Liver (tissue), 9 donors: ENCODE results near the gene TJP3. TPM values are rescaled to one million over a fixed set of nuclear protein-coding genes. Genes with fewer than 3 reads are reported as not detected.

ENCODE experiments used
- DNase-seq: peaks from one replicate; pipeline ENCODE4 v3.0.0-alpha.2; 2017; ENCODE audit warnings: low spot score
- H3K27ac ChIP-seq, 2 donors: one replicate each; pipeline ENCODE4 v1.7.0; 2013; ENCODE audit warnings: inconsistent platforms in 2 of 2, low read length in 2 of 2, control low read depth in 1 of 2, low read depth in 1 of 2, mild to moderate bottlenecking in 1 of 2
- H3K27me3 ChIP-seq, 4 donors: one replicate each; pipeline versions ENCODE4 v1.6.1 to v1.7.0; 2013; ENCODE audit warnings: low read length in 3 of 4, inconsistent platforms in 1 of 4, mild to moderate bottlenecking in 1 of 4, moderate library complexity in 1 of 4; ENCODE audit not compliant: control insufficient read depth in 4 of 4, insufficient read depth in 4 of 4
- H3K36me3 ChIP-seq, 4 donors: one replicate each; pipeline versions ENCODE4 v1.6.1 to v1.7.0; 2013; ENCODE audit warnings: low read length in 3 of 4, mild to moderate bottlenecking in 3 of 4, low read depth in 1 of 4, moderate library complexity in 1 of 4; ENCODE audit not compliant: control insufficient read depth in 4 of 4, insufficient read depth in 3 of 4
- H3K4me1 ChIP-seq, 4 donors: one replicate each; pipeline versions ENCODE4 v1.6.1 to v1.7.0; 2013; ENCODE audit warnings: low read length in 3 of 4, mild to moderate bottlenecking in 3 of 4, moderate library complexity in 1 of 4; ENCODE audit not compliant: control insufficient read depth in 4 of 4, insufficient read depth in 4 of 4
- H3K4me3 ChIP-seq, 3 donors: one replicate each; pipeline versions ENCODE4 v1.6.1 to v1.7.0; 2013; ENCODE audit warnings: low read length in 3 of 3, control low read depth in 1 of 3, low read depth in 1 of 3, mild to moderate bottlenecking in 1 of 3
- H3K9ac ChIP-seq, 2 donors: one replicate each; pipeline ENCODE4 v1.7.0; 2013; ENCODE audit warnings: low read length in 2 of 2, mild to moderate bottlenecking in 2 of 2, moderate library complexity in 2 of 2, control low read depth in 1 of 2, low read depth in 1 of 2
- H3K9me3 ChIP-seq, 4 donors: one replicate each; pipeline versions ENCODE4 v1.6.1 to v1.7.0; 2013; ENCODE audit warnings: low read length in 3 of 4; ENCODE audit not compliant: control insufficient read depth in 4 of 4
- EGR1 ChIP-seq, 2 donors: IDR thresholded peaks; 2 replicates each; pipeline ENCODE4 v1.6.1; 2016 to 2018; ENCODE audit warnings: antibody characterized with exemption in 2 of 2, low read depth in 2 of 2
- FOXA2 ChIP-seq: IDR thresholded peaks from 2 replicates; pipeline ENCODE4 v1.6.1; 2016; ENCODE audit warnings: antibody characterized with exemption
- HNF4A ChIP-seq, 2 donors: conservative IDR thresholded peaks; 2 replicates each; pipeline ENCODE4 v1.6.1; 2016; ENCODE audit warnings: antibody characterized with exemption in 2 of 2, mild to moderate bottlenecking in 2 of 2
- HNF4G ChIP-seq: IDR thresholded peaks from 2 replicates; pipeline ENCODE4 v1.6.1; 2016; ENCODE audit warnings: antibody characterized with exemption
- JUND ChIP-seq, 2 donors: IDR thresholded peaks; 2 replicates each; pipeline ENCODE4 v1.6.1; 2016; ENCODE audit warnings: antibody characterized with exemption in 2 of 2
- NR2F2 ChIP-seq: IDR thresholded peaks from 2 replicates; pipeline ENCODE4 v1.6.1; 2016; ENCODE audit warnings: antibody characterized with exemption
- RAD21 ChIP-seq, 2 donors: IDR thresholded peaks; 2 replicates each; pipeline ENCODE4 v1.6.1; 2016; ENCODE audit warnings: antibody characterized with exemption in 2 of 2, mild to moderate bottlenecking in 2 of 2
- RXRA ChIP-seq, 2 donors: IDR thresholded peaks; 2 replicates each; pipeline ENCODE4 v1.6.1; 2017 to 2018; ENCODE audit warnings: antibody characterized with exemption in 2 of 2, mild to moderate bottlenecking in 1 of 2
- SP1 ChIP-seq: IDR thresholded peaks from 2 replicates; pipeline ENCODE4 v1.6.1; 2018; ENCODE audit warnings: antibody characterized with exemption, mild to moderate bottlenecking
- TAF1 ChIP-seq: conservative IDR thresholded peaks from 2 replicates; pipeline ENCODE4 v1.6.1; 2016; ENCODE audit warnings: antibody characterized with exemption, mild to moderate bottlenecking
- YY1 ChIP-seq: IDR thresholded peaks from 2 replicates; pipeline ENCODE4 v1.6.1; 2016; ENCODE audit warnings: antibody characterized with exemption, mild to moderate bottlenecking
- WGBS: extraction: QIAGEN DNeasy Blood & Tissue Kit; methylation state at CpG from one replicate; pipeline ENCODE4 v1.1.7; 2013; 5-methylcytosine and 5-hydroxymethylcytosine counted together
- polyA plus RNA-seq, 2 donors: library from polyadenylated mRNA; stranded (reverse) in 1 of 2; unstranded in 1 of 2; fragments of 200-250 nt in 1 of 2; fragments of >200 nt in 1 of 2; fragmentation: Nextera tagmentation in 1 of 2; extraction: Ambion mirVana in 1 of 2; gene quantifications; one replicate each; pipeline versions ENCODE4 v1.2.1 to v1.2.3, GENCODE V29; 2013 to 2015
- total RNA-seq, 2 donors: library from RNA; depleted of rRNA; stranded (reverse); fragments of >200 nt; gene quantifications; one replicate each; pipeline ENCODE4 v1.2.3, GENCODE V29; 2014
- TF ChIP-seq, protein P1 (sequence below): IDR thresholded peaks from 2 replicates; pipeline ENCODE4 v1.6.1; 2016; ENCODE audit warnings: antibody characterized with exemption, mild to moderate bottlenecking
- TF ChIP-seq, protein P2 (sequence below): IDR thresholded peaks from 2 replicates; pipeline ENCODE4 v1.6.1; 2016; ENCODE audit warnings: antibody characterized with exemption
- TF ChIP-seq, protein P3 (sequence below): IDR thresholded peaks from 2 replicates; pipeline ENCODE4 v1.6.1; 2016; ENCODE audit warnings: antibody characterized with exemption
- TF ChIP-seq, protein P4 (sequence below): fragments of 150-350 bp; IDR thresholded peaks from 2 replicates; pipeline ENCODE4 v1.5.1; 2017; ENCODE audit warnings: improper control_type of control experiment, low read depth, low read length; ENCODE audit not compliant: missing input control
- donor health status: healthy.
- donor health status: healthy.
- donor health status: healthy.
- donor health status: healthy.
- donor health status: healthy.

The TJP3 gene
- total and polyA plus RNA-seq, 4 donors, result 6.0 to 9.8 (median 6.7) TPM

DNA sequence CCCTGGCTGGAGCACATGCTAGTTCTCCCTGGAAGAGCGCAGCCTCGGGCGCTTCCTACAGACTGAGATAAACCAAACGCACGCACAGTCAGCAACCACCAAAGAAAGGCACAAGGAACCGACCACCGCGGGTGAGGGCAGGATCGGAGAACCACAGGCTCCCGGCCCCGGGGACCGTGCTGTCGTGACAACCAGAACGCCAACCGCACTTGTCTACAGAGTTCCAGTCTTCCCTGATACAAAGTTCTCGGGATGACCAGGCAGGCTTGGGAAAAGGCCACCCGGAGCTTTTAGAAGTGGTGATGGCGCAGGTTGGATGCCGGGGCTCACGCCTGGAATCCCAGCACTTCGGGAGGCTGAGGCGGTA lies 48.5 kb upstream of the TJP3 start (continued):
- TF ChIP-seq, protein P1, sequence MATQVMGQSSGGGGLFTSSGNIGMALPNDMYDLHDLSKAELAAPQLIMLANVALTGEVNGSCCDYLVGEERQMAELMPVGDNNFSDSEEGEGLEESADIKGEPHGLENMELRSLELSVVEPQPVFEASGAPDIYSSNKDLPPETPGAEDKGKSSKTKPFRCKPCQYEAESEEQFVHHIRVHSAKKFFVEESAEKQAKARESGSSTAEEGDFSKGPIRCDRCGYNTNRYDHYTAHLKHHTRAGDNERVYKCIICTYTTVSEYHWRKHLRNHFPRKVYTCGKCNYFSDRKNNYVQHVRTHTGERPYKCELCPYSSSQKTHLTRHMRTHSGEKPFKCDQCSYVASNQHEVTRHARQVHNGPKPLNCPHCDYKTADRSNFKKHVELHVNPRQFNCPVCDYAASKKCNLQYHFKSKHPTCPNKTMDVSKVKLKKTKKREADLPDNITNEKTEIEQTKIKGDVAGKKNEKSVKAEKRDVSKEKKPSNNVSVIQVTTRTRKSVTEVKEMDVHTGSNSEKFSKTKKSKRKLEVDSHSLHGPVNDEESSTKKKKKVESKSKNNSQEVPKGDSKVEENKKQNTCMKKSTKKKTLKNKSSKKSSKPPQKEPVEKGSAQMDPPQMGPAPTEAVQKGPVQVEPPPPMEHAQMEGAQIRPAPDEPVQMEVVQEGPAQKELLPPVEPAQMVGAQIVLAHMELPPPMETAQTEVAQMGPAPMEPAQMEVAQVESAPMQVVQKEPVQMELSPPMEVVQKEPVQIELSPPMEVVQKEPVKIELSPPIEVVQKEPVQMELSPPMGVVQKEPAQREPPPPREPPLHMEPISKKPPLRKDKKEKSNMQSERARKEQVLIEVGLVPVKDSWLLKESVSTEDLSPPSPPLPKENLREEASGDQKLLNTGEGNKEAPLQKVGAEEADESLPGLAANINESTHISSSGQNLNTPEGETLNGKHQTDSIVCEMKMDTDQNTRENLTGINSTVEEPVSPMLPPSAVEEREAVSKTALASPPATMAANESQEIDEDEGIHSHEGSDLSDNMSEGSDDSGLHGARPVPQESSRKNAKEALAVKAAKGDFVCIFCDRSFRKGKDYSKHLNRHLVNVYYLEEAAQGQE, result no peak
- TF ChIP-seq RXRA (IDR thresholded peaks at IDR 0.05), result no peak
- no peak for TF ChIP-seq RAD21 (IDR thresholded peaks at IDR 0.05)
- no peak for TF ChIP-seq NR2F2

DNA sequence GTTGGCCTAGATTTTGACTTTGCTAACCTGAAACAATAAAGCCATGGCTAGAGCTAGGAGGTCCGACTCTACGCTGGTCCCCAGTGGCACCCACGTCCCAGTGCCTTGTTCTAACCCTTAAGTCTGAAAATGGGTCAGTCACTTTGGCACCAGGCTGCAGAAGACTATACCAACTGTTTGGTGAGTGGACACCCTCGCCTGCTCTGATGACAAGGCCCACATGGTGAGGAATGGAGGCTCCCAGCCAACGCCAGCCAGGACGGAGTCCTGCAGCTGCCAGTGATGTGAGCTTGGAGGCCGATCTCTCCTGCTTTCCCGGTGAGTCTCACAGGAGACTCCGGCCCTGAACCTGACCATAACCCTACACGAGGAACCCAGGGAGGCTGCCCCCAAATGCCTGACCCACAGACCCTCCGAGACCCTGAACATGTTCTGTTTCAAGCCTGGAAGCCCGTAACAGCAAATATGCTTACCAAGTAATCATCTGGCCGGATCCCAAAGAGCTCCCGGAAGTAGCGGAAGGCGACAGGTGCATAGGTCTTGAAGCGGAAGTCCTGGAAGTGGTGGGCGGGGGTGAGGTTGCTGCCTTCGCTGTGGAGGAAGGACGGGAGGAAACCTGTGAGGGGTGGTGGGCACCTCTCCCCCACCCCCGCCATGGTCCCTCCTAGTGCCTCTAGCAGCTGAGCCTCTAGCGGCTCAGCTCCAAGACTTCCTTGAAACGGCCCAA lies 47.5 kb upstream of the TJP3 start:
- Histone ChIP-seq H3K27ac (no peak overlapping the region), H3K4me3 (no peak overlapping the region), H3K27me3 (no peaks in the 10 kb centered on the region), H3K4me1 (peaks cover 7 to 31% (median 24%) of the 10 kb centered on the region in 4 donors), H3K9ac (no peak overlapping the region), H3K36me3 (peaks cover 0 to 20% (median 3%) of the 10 kb centered on the region in 4 donors), H3K9me3 (no peaks in the 10 kb centered on the region)
- TF ChIP-seq, protein P2, sequence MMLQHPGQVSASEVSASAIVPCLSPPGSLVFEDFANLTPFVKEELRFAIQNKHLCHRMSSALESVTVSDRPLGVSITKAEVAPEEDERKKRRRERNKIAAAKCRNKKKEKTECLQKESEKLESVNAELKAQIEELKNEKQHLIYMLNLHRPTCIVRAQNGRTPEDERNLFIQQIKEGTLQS, result no peak
- TF ChIP-seq FOXA2, result no peak
- TF ChIP-seq, protein P3, sequence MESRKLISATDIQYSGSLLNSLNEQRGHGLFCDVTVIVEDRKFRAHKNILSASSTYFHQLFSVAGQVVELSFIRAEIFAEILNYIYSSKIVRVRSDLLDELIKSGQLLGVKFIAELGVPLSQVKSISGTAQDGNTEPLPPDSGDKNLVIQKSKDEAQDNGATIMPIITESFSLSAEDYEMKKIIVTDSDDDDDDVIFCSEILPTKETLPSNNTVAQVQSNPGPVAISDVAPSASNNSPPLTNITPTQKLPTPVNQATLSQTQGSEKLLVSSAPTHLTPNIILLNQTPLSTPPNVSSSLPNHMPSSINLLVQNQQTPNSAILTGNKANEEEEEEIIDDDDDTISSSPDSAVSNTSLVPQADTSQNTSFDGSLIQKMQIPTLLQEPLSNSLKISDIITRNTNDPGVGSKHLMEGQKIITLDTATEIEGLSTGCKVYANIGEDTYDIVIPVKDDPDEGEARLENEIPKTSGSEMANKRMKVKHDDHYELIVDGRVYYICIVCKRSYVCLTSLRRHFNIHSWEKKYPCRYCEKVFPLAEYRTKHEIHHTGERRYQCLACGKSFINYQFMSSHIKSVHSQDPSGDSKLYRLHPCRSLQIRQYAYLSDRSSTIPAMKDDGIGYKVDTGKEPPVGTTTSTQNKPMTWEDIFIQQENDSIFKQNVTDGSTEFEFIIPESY, result no peak
- no peak for DNase-seq
- 88% methylated on average over 23 of the region's 23 CpGs for WGBS

DNA sequence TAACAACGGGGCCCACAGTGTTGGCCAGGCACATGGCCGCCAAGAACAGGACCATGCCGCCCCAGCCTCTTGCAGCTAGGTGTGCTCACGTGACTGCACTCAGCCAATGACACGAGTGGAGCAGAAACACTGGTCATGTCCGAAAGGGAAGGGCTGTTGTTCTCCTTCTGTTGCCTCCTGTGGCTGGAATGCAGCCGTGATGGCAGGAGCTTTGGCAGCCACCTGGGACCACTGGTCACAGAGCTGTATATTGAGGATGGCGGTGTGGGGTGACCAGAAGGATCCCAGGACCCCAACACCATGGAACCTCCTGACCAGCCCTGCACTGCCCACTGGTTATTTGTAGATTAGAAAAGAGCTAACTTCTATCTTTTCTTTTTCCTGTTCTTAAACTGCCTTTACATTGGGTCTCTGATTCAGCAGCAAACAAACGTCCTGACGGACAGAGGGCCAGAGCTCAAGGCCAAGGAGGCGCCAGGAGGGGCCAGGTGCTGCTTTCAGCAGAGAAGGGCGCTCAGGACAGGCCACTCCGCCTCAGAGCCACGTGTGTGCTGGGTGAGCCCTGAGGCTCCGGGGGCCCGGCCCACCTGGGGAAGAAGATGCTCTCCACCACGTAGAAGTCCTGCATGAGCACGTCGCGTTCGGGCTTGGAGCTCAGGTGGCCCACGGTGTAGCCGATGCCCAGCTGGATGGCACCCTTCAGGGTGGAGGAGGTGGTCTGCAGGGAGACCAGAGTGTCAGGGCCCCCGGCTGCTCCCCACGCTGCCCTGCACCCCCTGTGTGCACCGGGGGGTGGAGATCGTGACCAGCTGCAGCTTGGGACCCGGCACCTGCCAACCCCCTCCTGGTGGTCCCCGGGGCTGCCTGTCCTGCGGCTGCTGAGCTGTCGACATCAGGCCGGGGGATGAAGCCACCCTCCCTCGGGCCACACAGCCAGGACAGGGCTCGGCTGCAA lies 46.6 kb upstream of the TJP3 start:
- H3K27ac ChIP-seq, result no peak overlapping the region
- H3K9ac ChIP-seq, result no peak overlapping the region
- H3K4me1 ChIP-seq, result peaks cover 7 to 36% (median 25%) of the 10 kb centered on the region in 4 donors
- no peak for DNase-seq
- no peaks in the 10 kb centered on the region for H3K9me3 ChIP-seq
- no peaks in the 10 kb centered on the region for H3K27me3 ChIP-seq
- H3K36me3 ChIP-seq, result peaks cover 0 to 15% (median 3%) of the 10 kb centered on the region in 4 donors
- WGBS, result 97% methylated on average over 34 of the region's 34 CpGs
- H3K4me3 ChIP-seq, result no peak overlapping the region
- no peak for TF ChIP-seq RXRA (IDR thresholded peaks at IDR 0.05)
- no peak for TF ChIP-seq TAF1
- no peak for TF ChIP-seq SP1
- TF ChIP-seq EGR1 (IDR thresholded peaks at IDR 0.05; ENCODE audit: low read depth in 2 of 2), result no peak
- TF ChIP-seq YY1, result no peak
- TF ChIP-seq, protein P1, result no peak
- no peak for TF ChIP-seq HNF4G
- no peak for TF ChIP-seq NR2F2
- TF ChIP-seq, protein P2, result no peak
- TF ChIP-seq, protein P4, sequence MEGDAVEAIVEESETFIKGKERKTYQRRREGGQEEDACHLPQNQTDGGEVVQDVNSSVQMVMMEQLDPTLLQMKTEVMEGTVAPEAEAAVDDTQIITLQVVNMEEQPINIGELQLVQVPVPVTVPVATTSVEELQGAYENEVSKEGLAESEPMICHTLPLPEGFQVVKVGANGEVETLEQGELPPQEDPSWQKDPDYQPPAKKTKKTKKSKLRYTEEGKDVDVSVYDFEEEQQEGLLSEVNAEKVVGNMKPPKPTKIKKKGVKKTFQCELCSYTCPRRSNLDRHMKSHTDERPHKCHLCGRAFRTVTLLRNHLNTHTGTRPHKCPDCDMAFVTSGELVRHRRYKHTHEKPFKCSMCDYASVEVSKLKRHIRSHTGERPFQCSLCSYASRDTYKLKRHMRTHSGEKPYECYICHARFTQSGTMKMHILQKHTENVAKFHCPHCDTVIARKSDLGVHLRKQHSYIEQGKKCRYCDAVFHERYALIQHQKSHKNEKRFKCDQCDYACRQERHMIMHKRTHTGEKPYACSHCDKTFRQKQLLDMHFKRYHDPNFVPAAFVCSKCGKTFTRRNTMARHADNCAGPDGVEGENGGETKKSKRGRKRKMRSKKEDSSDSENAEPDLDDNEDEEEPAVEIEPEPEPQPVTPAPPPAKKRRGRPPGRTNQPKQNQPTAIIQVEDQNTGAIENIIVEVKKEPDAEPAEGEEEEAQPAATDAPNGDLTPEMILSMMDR, result no peak
- no peak for TF ChIP-seq HNF4A (conservative IDR thresholded peaks at IDR 0.05)
- TF ChIP-seq JUND (IDR thresholded peaks at IDR 0.05), result no peak
- no peak for TF ChIP-seq RAD21 (IDR thresholded peaks at IDR 0.05)
